PFSK-1 (cell line): ENCODE results near the gene ZC3H12C.

Source experiments
- FOXP2 ChIP-seq: optimal IDR thresholded peaks from 2 replicates; pipeline ENCODE3; 2011; ENCODE audit warnings: borderline replicate concordance, control low read depth, inconsistent platforms; ENCODE audit not compliant: insufficient read depth; ENCODE audit errors: extremely low read length, extremely low read depth
- POLR2AphosphoS5 ChIP-seq: IDR thresholded peaks from 2 replicates; pipeline ENCODE4 v1.6.1; 2012; ENCODE audit warnings: low read depth, mild to moderate bottlenecking, control low read depth, low read length, moderate library complexity
- SIN3A ChIP-seq: IDR thresholded peaks from 2 replicates; pipeline ENCODE4 v1.6.1; 2012; ENCODE audit warnings: mild to moderate bottlenecking, low read length, moderate library complexity, borderline replicate concordance; ENCODE audit not compliant: insufficient read depth
- TAF1 ChIP-seq: IDR thresholded peaks from 2 replicates; pipeline ENCODE4 v1.6.1; 2012; ENCODE audit warnings: low read length, control low read depth, borderline replicate concordance; ENCODE audit not compliant: insufficient read depth
- TF ChIP-seq, protein P1 (sequence below), 2 experiments: IDR thresholded peaks; 2 replicates each; pipeline versions ENCODE4 v1.6.1 to v1.8.0; 2011 to 2012; ENCODE audit warnings: low read depth in 2 of 2, low read length in 2 of 2, control low read depth in 1 of 2, inconsistent platforms in 1 of 2, mild to moderate bottlenecking in 1 of 2, moderate library complexity in 1 of 2; ENCODE audit not compliant: insufficient read depth in 1 of 2

The ZC3H12C gene

DNA sequence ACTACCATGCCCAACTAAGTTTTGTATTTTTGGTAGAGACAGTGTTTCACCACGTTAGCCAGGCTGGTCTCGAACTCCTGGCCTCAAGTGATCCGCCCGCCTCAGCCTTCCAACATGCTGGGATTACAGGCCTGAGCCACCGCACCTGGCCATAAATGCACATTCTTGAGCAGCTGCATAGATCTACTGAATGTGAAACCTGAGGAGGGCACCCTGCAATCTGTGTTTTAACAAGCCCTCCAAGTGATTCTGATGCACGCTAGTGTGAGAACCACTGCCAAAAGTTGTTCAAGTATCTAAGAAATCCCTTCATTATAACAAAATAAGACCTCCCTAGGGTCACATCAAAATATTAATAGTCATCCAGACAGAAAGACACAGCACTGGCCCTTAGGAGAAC lies 113.9 kb downstream of the ZC3H12C start:
- no peak for TF ChIP-seq FOXP2
- TF ChIP-seq, protein P1, sequence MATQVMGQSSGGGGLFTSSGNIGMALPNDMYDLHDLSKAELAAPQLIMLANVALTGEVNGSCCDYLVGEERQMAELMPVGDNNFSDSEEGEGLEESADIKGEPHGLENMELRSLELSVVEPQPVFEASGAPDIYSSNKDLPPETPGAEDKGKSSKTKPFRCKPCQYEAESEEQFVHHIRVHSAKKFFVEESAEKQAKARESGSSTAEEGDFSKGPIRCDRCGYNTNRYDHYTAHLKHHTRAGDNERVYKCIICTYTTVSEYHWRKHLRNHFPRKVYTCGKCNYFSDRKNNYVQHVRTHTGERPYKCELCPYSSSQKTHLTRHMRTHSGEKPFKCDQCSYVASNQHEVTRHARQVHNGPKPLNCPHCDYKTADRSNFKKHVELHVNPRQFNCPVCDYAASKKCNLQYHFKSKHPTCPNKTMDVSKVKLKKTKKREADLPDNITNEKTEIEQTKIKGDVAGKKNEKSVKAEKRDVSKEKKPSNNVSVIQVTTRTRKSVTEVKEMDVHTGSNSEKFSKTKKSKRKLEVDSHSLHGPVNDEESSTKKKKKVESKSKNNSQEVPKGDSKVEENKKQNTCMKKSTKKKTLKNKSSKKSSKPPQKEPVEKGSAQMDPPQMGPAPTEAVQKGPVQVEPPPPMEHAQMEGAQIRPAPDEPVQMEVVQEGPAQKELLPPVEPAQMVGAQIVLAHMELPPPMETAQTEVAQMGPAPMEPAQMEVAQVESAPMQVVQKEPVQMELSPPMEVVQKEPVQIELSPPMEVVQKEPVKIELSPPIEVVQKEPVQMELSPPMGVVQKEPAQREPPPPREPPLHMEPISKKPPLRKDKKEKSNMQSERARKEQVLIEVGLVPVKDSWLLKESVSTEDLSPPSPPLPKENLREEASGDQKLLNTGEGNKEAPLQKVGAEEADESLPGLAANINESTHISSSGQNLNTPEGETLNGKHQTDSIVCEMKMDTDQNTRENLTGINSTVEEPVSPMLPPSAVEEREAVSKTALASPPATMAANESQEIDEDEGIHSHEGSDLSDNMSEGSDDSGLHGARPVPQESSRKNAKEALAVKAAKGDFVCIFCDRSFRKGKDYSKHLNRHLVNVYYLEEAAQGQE (IDR thresholded peaks at IDR 0.05; ENCODE audit: insufficient read depth in 1 of 2, low read depth in 2 of 2, low read length in 2 of 2) = no peak
- TF ChIP-seq SIN3A = no peak
- no peak for TF ChIP-seq POLR2AphosphoS5
- TF ChIP-seq TAF1 = no peak

DNA sequence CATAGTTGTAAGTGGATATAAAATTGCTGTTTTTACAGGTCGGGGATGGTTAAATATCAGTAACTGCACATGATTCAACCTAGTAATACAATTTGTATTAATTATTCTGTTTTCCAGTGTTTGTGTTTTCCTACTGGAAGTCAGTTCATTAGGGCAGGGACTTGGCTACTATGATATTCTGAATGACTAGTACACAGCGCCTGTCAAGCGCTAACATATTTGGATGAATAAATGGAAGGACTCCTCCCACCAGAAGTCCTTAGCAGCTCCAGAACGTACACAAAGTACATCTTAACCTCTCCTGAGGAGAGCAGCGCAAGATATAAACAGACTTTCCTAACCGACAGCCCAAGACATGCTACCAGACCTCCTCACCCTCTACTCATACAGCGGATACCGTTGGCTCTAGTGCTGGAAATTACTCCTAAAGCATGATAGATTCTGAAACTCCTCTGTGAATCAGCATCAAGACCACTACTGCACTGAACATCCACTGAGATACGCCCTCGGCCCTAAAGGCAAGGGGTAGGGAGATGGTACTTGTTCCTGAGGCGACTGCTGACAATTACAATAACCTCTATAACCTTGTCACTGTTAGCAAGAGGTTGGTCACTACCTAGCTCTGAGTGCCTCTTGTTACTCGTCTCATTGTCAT lies 124.2 kb downstream of the ZC3H12C start:
- no peak for TF ChIP-seq TAF1
- TF ChIP-seq, protein P1 (IDR thresholded peaks at IDR 0.05; ENCODE audit: insufficient read depth in 1 of 2, low read depth in 2 of 2, low read length in 2 of 2) = no peak
- no peak for TF ChIP-seq FOXP2

DNA sequence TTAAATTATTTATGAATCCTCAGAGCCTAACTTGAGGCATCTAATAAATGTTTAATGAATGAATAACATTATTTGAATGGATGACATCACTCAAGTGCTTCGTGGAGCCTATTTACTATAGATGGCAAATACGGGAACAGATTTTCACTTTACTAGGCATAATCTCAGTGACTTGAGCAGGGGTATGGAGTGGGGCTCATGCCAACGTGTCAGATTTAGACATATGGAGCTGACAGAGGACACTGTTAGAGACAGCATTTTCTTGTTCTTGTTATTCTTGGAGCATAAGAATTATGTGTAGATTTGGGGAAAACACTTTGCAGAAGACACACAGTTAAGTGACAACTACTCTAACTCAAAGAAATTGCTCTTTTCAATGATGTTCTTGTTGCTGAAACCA lies 124.7 kb downstream of the ZC3H12C start:
- TF ChIP-seq POLR2AphosphoS5 (no peak), TAF1 (no peak), FOXP2 (no peak), SIN3A (no peak)
- TF ChIP-seq, protein P1 (IDR thresholded peaks at IDR 0.05; ENCODE audit: insufficient read depth in 1 of 2, low read depth in 2 of 2, low read length in 2 of 2) = no peak

DNA sequence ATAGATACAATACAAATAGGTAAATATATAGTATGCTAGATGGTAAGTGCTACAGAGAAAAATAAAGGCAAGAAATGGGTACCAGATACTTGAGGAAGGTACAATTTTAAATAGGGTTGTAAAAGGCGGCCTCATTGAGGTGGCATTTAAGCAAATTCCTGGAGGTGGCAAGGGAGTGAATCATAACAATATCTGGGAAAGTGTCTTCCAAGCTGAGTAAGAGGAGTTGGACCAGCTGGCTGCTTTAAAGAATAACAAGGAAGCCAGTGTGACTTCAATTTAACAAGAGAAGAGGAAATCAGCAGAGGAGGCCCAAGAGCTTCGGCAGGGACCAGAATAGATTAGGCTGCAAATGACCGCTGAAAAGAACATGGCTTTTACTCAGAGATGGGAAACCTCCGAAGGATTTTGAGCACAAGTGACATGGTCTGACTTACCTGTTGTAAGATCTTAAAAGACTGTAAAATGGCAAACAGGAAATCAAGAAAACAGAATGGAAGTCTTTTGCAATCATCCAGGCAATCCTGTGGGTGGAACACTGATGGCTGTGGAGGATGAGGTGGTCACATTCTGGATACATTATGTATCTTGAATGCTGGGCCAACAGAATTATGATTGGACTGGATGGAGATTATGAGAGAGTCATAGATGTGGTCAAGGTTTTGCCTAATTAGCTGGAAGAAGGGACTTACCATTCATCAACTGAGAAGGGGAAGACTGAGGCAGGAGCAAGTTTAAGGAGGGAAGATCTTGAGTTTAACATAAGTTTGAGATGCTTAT lies 126.0 kb downstream of the ZC3H12C start:
- TF ChIP-seq SIN3A (no peak), TAF1 (no peak), POLR2AphosphoS5 (no peak), FOXP2 (no peak)
- TF ChIP-seq, protein P1 (IDR thresholded peaks at IDR 0.05; ENCODE audit: insufficient read depth in 1 of 2, low read depth in 2 of 2, low read length in 2 of 2) = no peak
